HG03432 (cell line): ENCODE data around the gene IFIT2.
A peak's percentile ranks its signal among the peaks of the same experiment; 100 is the strongest.
"Not testable (repeated sequence)": the region's sequence is repeated elsewhere in the genome, so short reads cannot be mapped to it uniquely, and the experiment has no call there.

Source experiments
- ATAC-seq: cut with Tn5 transposase; IDR thresholded peaks from one replicate; pipeline ENCODE4 v1.9.1; 2021; ENCODE audit warnings: mild to moderate bottlenecking, moderate library complexity; ENCODE audit not compliant: unreplicated experiment

The IFIT2 gene

DNA sequence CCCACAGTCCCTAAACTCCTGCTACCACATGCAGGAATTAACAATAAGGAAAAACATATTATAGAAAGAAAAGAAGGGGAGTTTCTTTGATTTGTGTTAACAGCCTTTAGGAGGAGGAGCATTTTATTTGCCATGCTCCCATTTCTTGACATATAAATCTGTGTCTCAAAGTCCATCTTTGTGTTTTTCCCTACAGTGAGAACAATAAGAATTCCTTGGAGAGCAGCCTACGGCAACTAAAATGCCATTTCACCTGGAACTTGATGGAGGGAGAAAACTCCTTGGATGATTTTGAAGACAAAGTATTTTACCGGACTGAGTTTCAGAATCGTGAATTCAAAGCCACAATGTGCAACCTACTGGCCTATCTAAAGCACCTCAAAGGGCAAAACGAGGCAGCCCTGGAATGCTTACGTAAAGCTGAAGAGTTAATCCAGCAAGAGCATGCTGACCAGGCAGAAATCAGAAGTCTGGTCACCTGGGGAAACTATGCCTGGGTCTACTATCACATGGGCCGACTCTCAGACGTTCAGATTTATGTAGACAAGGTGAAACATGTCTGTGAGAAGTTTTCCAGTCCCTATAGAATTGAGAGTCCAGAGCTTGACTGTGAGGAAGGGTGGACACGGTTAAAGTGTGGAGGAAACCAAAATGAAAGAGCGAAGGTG is 4.1 kb downstream of the IFIT2 start:
- ATAC-seq = no peak

DNA sequence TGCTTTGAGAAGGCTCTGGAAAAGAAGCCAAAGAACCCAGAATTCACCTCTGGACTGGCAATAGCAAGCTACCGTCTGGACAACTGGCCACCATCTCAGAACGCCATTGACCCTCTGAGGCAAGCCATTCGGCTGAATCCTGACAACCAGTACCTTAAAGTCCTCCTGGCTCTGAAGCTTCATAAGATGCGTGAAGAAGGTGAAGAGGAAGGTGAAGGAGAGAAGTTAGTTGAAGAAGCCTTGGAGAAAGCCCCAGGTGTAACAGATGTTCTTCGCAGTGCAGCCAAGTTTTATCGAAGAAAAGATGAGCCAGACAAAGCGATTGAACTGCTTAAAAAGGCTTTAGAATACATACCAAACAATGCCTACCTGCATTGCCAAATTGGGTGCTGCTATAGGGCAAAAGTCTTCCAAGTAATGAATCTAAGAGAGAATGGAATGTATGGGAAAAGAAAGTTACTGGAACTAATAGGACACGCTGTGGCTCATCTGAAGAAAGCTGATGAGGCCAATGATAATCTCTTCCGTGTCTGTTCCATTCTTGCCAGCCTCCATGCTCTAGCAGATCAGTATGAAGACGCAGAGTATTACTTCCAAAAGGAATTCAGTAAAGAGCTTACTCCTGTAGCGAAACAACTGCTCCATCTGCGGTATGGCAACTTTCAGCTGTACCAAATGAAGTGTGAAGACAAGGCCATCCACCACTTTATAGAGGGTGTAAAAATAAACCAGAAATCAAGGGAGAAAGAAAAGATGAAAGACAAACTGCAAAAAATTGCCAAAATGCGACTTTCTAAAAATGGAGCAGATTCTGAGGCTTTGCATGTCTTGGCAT is 4.8 kb downstream of the IFIT2 start:
- ATAC-seq = no peak

DNA sequence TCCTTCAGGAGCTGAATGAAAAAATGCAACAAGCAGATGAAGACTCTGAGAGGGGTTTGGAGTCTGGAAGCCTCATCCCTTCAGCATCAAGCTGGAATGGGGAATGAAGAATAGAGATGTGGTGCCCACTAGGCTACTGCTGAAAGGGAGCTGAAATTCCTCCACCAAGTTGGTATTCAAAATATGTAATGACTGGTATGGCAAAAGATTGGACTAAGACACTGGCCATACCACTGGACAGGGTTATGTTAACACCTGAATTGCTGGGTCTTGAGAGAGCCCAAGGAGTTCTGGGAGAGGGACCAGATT is 5.4 kb downstream of the IFIT2 start:
- no peak for ATAC-seq

DNA sequence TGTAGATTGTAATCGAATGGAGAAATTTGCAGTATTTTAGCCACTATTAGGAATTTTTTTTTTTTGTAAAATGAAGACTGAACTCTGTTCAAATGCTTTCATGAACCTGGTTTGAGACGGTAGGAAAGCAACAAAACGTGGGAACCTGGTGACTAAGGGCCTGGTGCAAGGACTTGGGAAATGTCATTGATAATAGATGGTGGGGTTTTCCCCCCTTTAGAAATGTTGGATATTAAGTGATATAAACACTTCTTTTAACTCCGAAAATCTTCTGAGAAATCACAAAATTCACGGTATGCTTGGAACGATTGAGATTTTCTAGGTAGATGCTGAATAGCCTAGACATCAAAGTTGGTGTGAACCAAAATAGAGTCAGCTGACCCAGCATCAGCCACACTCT is 6.4 kb downstream of the IFIT2 start:
- no peak for ATAC-seq

GRCh38 chr10:89308736-89309135 is 6.9 kb downstream of the IFIT2 start:
- no peak for ATAC-seq

- no peak for ATAC-seq
Observed at GRCh38 chr10:89309156-89310055, 7.6 kb downstream of the IFIT2 start.

DNA sequence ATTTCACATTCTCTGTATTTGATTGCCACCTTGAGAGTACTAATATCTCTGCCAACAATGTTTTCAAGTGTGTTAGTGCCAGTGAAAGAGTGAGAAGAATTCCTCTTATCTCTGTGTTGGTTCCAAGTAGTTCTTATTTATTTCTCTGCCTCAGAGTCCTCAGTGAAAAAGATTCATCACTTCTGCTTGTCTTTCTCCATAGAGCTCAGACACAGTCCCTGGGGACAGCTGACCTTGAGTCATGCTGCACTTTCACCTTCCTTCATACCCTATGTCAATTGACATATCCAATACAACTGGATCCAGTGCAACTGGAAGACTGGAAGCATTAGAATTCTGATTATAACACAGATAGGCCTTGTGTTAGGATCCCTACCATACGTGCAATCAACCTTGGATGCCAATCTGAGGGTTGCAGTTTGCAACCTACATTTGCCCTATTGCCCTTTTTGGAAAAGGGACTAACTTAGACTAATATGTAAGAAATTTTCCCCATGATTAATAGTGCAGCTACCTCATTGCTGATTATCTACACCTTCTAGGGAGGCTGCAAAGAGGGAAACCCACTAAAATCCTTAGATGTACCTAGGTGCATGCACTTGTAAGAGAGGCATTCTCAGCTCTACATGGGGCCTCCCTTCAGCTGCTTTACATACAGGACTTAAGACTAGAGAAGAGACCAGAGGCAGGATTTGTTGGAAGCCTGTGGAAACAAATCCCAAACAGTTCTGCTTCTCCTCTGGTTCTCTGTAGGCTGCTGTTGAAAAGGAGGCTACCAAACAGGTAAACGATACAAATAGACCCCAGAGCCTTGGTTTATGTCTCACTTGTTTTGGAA is 8.4 kb downstream of the IFIT2 start:
- ATAC-seq = no peak

DNA sequence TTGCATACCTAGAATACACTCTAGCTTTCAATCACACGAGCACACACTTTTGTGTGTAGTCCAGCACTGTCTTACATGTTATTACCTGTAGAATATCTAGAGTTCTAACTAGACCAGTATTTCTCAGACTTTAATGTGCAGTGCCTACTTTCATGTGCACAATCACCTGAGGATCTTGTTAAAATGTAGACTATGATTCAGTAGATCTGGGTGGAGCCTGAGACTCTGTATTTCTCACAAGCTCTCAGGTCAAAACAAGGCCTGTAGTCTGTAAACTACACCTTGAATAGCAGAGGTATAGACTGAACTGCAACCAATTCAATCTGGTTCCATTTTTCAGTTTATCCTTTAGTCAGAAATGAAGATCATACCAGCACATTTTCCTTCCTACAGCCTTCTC is 11.1 kb downstream of the IFIT2 start:
- ATAC-seq = no peak

GRCh38 chr10:89314676-89315075 is 12.8 kb downstream of the IFIT2 start:
- no peak for ATAC-seq

GRCh38 chr10:89318047-89318446 is 16.2 kb downstream of the IFIT2 start:
- ATAC-seq = not testable (repeated sequence)

GRCh38 chr10:89325081-89325480 is 23.2 kb downstream of the IFIT2 start:
- not testable (repeated sequence) for ATAC-seq

GRCh38 chr10:89325856-89326255 is 24.0 kb downstream of the IFIT2 start:
- not testable (repeated sequence) for ATAC-seq

GRCh38 chr10:89327803-89328441 is 26.1 kb downstream of the IFIT2 start, which contains the start of gene IFIT3:
IFIT3 (plus strand) TSS chr10:89327997; CDS start chr10:89328074, 77 bp downstream.
- ATAC-seq = no peak

- ATAC-seq = no peak
Observed at GRCh38 chr10:89329151-89329550, 27.3 kb downstream of the IFIT2 start.

DNA sequence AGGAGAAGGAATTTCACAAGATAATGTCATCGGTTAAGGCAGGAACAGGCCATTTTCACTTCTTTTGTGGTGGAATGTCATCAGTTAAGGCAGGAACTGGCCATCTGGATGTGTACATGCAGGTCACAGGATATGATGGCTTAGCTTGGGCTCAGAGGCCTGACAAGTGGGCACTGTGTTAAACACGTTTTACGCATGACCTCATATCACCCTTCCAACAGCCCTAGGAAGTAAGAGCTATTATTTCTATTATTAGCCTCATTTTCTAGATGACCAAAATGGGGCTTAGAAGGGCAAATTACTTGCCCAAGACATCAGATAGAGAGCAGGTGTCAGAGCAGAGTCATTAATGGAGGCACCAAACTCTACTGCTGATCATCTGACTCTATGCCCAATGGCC is 28.2 kb downstream of the IFIT2 start:
- ATAC-seq = not testable (repeated sequence)

- ATAC-seq = no peak
Observed at GRCh38 chr10:89330537-89331212, 28.8 kb downstream of the IFIT2 start.

- ATAC-seq = not testable (repeated sequence)
Observed at GRCh38 chr10:89331487-89332122, 29.8 kb downstream of the IFIT2 start.

- peak; percentile 51 for ATAC-seq
Observed at GRCh38 chr10:89332123-89332633, 30.3 kb downstream of the IFIT2 start.

GRCh38 chr10:89335226-89335625 is 33.4 kb downstream of the IFIT2 start:
- no peak for ATAC-seq
